Measurements from ENCODE around the gene DKK3. TPM values are rescaled to one million over a fixed set of nuclear protein-coding genes. Genes with fewer than 3 reads are reported as not detected.

Gene DKK3
- total RNA-seq, 6 experiments from 2014 or later = 3.0 to 16.9 (median 5.5) TPM

GRCh38 chr11:11966826-11967668 is 41.4 kb downstream of the DKK3 start:
- DNase-seq (peak; percentile 67 to 80 (median 79)), ATAC-seq (peak; percentile 58 to 75 (median 66))
- intact Hi-C loops (cut with DNase I) = no loop called here
- no peaks in the 10 kb centered on the region for H3K27me3 ChIP-seq
- 78% methylated on average over 5 of the region's 15 CpGs for WGBS (ENCODE audit: insufficient coverage, low coverage, low lambda C conversion rate, missing lambda C conversion rate)
- H3K36me3 ChIP-seq = no peaks in the 10 kb centered on the region
- H3K4me1 ChIP-seq = peaks cover 0 to 30% (median 7%) of the 10 kb centered on the region in 4 donors
- peak overlapping the region in 1 of 3 donors; percentile 65 for H3K27ac ChIP-seq
- H3K9me3 ChIP-seq = no peaks in the 10 kb centered on the region
- H3K4me3 ChIP-seq = no peak overlapping the region
- no peak for TF ChIP-seq POLR2A (IDR thresholded peaks at IDR 0.05)
- peak; percentile 56 to 70 (median 62) for TF ChIP-seq CTCF (IDR thresholded peaks at IDR 0.05)

DNA sequence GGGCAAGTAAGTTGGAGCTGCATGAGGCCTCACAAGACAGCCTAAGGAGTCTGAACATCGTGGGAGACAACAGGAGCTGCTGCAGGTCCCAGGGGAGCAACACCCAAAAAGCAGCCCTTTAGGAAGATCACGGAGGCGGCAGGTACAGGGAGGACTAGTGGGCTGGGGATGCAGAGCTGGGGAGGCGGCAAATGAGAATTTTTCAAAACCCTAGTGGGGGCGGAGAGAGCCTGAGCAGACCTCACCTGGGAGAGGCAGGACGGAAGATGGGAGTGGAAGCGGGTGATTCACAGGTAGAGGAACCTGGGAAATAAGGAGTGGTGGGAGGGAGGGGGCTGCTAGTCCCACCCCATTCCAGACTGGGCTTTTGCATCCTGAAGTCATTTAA is 42.1 kb downstream of the DKK3 start:
- 94% methylated on average over 7 of the region's 7 CpGs for WGBS (ENCODE audit: insufficient coverage, low coverage, low lambda C conversion rate, missing lambda C conversion rate)
- H3K9me3 ChIP-seq = no peaks in the 10 kb centered on the region
- no peak for TF ChIP-seq CTCF (IDR thresholded peaks at IDR 0.05)
- TF ChIP-seq POLR2A (IDR thresholded peaks at IDR 0.05) = no peak
- ATAC-seq (no peak), DNase-seq (no peak)
- no peaks in the 10 kb centered on the region for H3K36me3 ChIP-seq
- no peak overlapping the region for H3K27ac ChIP-seq
- intact Hi-C loops (cut with DNase I) = no loop called here
- no peaks in the 10 kb centered on the region for H3K27me3 ChIP-seq
- H3K4me3 ChIP-seq = no peak overlapping the region
- H3K4me1 ChIP-seq = peaks cover 0 to 30% (median 7%) of the 10 kb centered on the region in 4 donors

GRCh38 chr11:11965656-11966353 is 42.6 kb downstream of the DKK3 start:
- Histone ChIP-seq H3K4me3 (no peak overlapping the region), H3K4me1 (peaks cover 0 to 30% (median 7%) of the 10 kb centered on the region in 4 donors), H3K36me3 (no peaks in the 10 kb centered on the region), H3K27me3 (no peaks in the 10 kb centered on the region), H3K27ac (no peak overlapping the region), H3K9me3 (no peaks in the 10 kb centered on the region)
- DNase-seq (no peak), ATAC-seq (no peak)
- 63% methylated on average over 5 of the region's 10 CpGs for WGBS (ENCODE audit: insufficient coverage, low coverage, low lambda C conversion rate, missing lambda C conversion rate)
- intact Hi-C loops (cut with DNase I) = no loop called here
- TF ChIP-seq POLR2A (IDR thresholded peaks at IDR 0.05) = no peak
- no peak for TF ChIP-seq CTCF (IDR thresholded peaks at IDR 0.05)

- no peaks in the 10 kb centered on the region for H3K36me3 ChIP-seq
- peaks cover 0 to 30% (median 7%) of the 10 kb centered on the region in 4 donors for H3K4me1 ChIP-seq
- DNase-seq (no peak), ATAC-seq (no peak)
- no peak overlapping the region for H3K27ac ChIP-seq
- no CpG with 5 or more reads among the region's 3 CpGs for WGBS (ENCODE audit: insufficient coverage, low coverage, low lambda C conversion rate, missing lambda C conversion rate)
- no peak for TF ChIP-seq CTCF (IDR thresholded peaks at IDR 0.05)
- TF ChIP-seq POLR2A (IDR thresholded peaks at IDR 0.05) = no peak
- no peaks in the 10 kb centered on the region for H3K9me3 ChIP-seq
- intact Hi-C loops (cut with DNase I) = no loop called here
- no peaks in the 10 kb centered on the region for H3K27me3 ChIP-seq
- H3K4me3 ChIP-seq = no peak overlapping the region
Observed at GRCh38 chr11:11965192-11965591, 43.2 kb downstream of the DKK3 start.

Data from right lobe of liver (tissue), 6 donors.